ENCODE results near the gene PRKCA.

PRKCA gene

DNA sequence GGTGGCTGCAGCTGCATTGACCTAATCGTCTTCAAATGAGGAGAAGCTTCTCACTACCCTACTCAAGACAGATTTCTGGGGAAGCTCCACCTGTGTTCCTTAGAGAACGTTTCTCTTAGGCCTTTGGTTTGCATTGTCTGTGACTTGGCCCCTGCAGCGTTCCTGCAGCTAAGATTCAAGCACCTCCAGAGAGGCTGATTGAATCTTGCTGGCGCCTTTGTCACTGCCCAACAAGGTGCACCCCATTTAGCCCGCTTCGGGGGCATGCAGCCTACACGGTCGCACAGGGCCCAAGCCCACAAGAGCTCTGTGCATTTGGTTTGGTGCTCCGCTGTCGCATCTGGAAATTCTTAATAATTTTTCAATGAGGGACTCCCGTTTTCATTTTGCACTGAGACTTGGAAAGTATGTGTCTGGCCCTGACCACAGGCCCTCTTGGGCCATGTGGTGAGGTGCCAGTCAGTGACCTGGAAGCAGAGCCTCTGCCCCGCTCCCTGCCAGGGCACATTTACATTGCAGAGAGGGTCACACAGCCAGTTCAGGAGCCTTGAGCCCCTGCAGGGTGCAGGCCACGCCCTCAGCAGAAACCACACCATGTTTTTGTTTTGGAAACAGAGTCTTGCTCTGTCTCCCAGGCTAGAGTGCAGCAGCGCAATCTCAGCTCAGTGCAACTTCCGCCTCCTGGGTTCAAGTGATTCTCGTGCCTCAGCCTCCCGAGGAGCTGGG lies 481.4 kb downstream of the PRKCA start:
- no peak for DNase-seq (ENCODE audit: low read depth)
- H3K4me3 ChIP-seq (ENCODE audit: low read length): no peak overlapping the region
- TF ChIP-seq, protein P1, sequence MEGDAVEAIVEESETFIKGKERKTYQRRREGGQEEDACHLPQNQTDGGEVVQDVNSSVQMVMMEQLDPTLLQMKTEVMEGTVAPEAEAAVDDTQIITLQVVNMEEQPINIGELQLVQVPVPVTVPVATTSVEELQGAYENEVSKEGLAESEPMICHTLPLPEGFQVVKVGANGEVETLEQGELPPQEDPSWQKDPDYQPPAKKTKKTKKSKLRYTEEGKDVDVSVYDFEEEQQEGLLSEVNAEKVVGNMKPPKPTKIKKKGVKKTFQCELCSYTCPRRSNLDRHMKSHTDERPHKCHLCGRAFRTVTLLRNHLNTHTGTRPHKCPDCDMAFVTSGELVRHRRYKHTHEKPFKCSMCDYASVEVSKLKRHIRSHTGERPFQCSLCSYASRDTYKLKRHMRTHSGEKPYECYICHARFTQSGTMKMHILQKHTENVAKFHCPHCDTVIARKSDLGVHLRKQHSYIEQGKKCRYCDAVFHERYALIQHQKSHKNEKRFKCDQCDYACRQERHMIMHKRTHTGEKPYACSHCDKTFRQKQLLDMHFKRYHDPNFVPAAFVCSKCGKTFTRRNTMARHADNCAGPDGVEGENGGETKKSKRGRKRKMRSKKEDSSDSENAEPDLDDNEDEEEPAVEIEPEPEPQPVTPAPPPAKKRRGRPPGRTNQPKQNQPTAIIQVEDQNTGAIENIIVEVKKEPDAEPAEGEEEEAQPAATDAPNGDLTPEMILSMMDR (IDR thresholded peaks at IDR 0.05; ENCODE audit: insufficient read depth, low read depth, low read length, missing control alignments): no peak

DNA sequence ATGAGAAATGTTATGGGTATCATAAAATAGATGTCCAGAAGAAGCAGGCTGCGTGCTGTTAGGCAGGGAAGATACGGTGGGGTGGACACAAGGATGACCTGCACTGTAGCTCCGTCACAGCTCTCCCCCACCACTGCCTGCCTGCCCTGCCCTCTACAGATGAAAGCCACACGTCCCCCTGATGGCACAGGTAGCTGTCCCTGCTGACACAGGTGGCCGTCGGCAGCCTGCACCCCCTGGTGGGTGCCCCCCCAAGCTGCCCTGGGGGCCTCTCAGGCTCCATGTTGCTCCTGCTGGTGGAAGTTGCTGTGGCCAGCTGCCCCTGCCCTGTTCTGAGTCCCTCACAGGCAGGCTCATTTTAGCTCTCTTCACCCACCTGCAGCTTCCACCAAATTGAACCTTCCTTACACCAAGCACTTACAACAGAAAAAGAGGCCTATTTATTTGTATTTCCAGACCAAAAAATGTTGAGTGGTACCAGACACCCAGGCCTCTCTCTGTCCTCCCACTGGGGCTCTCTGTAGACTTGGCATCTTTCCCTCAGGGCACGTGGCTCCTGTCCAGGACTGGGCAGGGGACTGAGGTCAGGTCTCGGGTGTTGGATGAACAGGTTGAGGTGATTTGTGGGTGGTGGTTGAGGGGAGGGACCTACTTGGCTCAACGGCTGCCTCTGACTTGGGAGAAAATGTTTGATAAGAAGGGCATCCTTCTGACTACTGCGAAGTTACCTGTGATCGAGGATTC lies 482.4 kb downstream of the PRKCA start:
- H3K4me3 ChIP-seq (ENCODE audit: low read length): no peak overlapping the region
- no peak for DNase-seq (ENCODE audit: low read depth)
- TF ChIP-seq, protein P1 (IDR thresholded peaks at IDR 0.05; ENCODE audit: insufficient read depth, low read depth, low read length, missing control alignments): no peak

- DNase-seq (ENCODE audit: low read depth): no peak
- H3K4me3 ChIP-seq (ENCODE audit: low read length): no peak overlapping the region
- TF ChIP-seq, protein P1 (IDR thresholded peaks at IDR 0.05; ENCODE audit: insufficient read depth, low read depth, low read length, missing control alignments): no peak
Observed at GRCh38 chr17:66786107-66786506, 483.7 kb downstream of the PRKCA start.

- TF ChIP-seq, protein P1 (IDR thresholded peaks at IDR 0.05; ENCODE audit: insufficient read depth, low read depth, low read length, missing control alignments): no peak
- DNase-seq (ENCODE audit: low read depth): no peak
- no peak overlapping the region for H3K4me3 ChIP-seq (ENCODE audit: low read length)
Observed at GRCh38 chr17:66787914-66788313, 485.5 kb downstream of the PRKCA start.

DNA sequence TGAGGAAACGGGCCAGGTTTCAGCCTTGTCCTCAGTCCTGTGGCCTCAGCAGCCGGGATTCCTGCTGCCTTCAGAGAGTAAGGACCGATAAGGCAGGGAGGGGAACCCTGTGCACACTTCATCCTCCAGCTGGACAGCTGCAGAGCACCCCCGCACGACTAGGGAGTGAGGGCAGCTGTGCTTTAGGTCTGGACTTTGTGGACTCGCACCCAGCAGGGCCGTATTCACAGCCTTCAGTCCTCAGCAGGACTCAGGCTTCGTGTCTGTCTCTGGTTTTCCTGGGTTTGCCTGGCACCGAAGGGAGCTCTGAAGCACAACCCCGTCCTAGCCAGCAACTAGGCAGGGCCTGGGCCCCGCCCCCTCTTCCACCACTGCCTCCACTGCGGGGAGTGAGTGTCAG lies 486.7 kb downstream of the PRKCA start:
- H3K4me3 ChIP-seq (ENCODE audit: low read length): no peak overlapping the region
- TF ChIP-seq, protein P1 (IDR thresholded peaks at IDR 0.05; ENCODE audit: insufficient read depth, low read depth, low read length, missing control alignments): no peak
- no peak for DNase-seq (ENCODE audit: low read depth)

GRCh38 chr17:66789961-66790437 lies 487.6 kb downstream of the PRKCA start:
- DNase-seq (ENCODE audit: low read depth): no peak
- H3K4me3 ChIP-seq (ENCODE audit: low read length): no peak overlapping the region
- TF ChIP-seq, protein P1 (IDR thresholded peaks at IDR 0.05; ENCODE audit: insufficient read depth, low read depth, low read length, missing control alignments): no peak

All from epithelial cell of esophagus (primary cell).